SK-N-MC (cell line): ENCODE measurements around the gene AUNIP.

Experiments
- EZH2 ChIP-seq: fragments of 200-600 bp; sonication (generic); IDR thresholded peaks from one replicate; pipeline ENCODE4 v1.6.1; 2017; ENCODE audit warnings: antibody characterized with exemption
- FOXP2 ChIP-seq: optimal IDR thresholded peaks from 2 replicates; pipeline ENCODE3; 2011; ENCODE audit warnings: mild to moderate bottlenecking, moderate library complexity; ENCODE audit not compliant: insufficient read depth; ENCODE audit errors: extremely low read length, control extremely low read depth
- POLR2AphosphoS5 ChIP-seq: IDR thresholded peaks from 2 replicates; pipeline ENCODE4 v1.6.1; 2012; ENCODE audit warnings: mild to moderate bottlenecking, low read depth, low read length, borderline replicate concordance

GRCh38 chr1:25829046-25829445 is 30.2 kb downstream of the AUNIP start:
- no peak for TF ChIP-seq FOXP2
- no peak for TF ChIP-seq POLR2AphosphoS5
- TF ChIP-seq EZH2, result no peak
